NT2/D1 (cell line): ENCODE results near the gene ZNF280A.

Source experiments
- SUZ12 ChIP-seq: IDR thresholded peaks from 2 replicates; pipeline ENCODE4 v1.6.1; 2011; ENCODE audit not compliant: insufficient read length, insufficient read depth; ENCODE audit errors: extremely low read depth
- YY1 ChIP-seq: IDR thresholded peaks from 2 replicates; pipeline ENCODE4 v1.6.1; 2011; ENCODE audit not compliant: insufficient read length, insufficient read depth
- ZNF274 ChIP-seq: IDR thresholded peaks from 2 replicates; pipeline ENCODE4 v1.6.1; 2011; ENCODE audit warnings: mild to moderate bottlenecking, low read depth, low read length

DNA sequence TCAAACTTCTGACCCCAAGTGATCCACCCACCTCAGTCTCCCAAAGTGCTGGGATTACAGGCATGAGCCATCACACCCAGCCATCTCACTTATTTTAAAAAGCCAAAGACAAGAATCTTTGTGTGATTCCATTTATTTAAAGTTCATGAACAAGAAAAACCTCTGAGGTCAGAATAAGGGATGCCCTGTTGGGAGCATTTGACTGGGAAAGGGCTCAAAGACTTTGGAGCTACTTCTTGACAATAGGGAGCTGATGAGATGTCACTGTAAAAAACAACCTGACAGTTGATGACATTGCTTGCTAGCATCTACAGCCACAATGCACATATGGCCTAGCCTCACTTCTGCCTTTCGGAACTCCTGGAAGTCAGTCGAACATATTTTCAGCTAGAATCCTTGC lies 6.5 kb downstream of the ZNF280A start:
- TF ChIP-seq ZNF274 (no peak), YY1 (no peak), SUZ12 (no peak)
